ENCODE results near the gene PPP1R11.

Gene PPP1R11

GRCh38 chr6:30062471-30063178 lies 4.4 kb upstream of the PPP1R11 start:
- DNase-seq (ENCODE audit: low spot score) = no peak
- no peak for TF ChIP-seq CTCF (IDR thresholded peaks at IDR 0.05; ENCODE audit: extremely low read depth, missing control alignments)

- no peak for DNase-seq (ENCODE audit: low spot score)
- no peak for TF ChIP-seq CTCF (IDR thresholded peaks at IDR 0.05; ENCODE audit: extremely low read depth, missing control alignments)
Observed at GRCh38 chr6:30063315-30063714, 3.7 kb upstream of the PPP1R11 start.

GRCh38 chr6:30066082-30066481 lies 916 bp upstream of the PPP1R11 start:
- DNase-seq (ENCODE audit: low spot score) = no peak
- TF ChIP-seq CTCF (IDR thresholded peaks at IDR 0.05; ENCODE audit: extremely low read depth, missing control alignments) = no peak

GRCh38 chr6:30067460-30068139 lies 602 bp downstream of the PPP1R11 start:
- DNase-seq (ENCODE audit: low spot score) = peak; percentile 82

GRCh38 chr6:30071081-30071818 lies 4.3 kb downstream of the PPP1R11 start:
- peak; percentile 30 for DNase-seq (ENCODE audit: low spot score)
- TF ChIP-seq CTCF (IDR thresholded peaks at IDR 0.05; ENCODE audit: extremely low read depth, missing control alignments) = no peak

More at GRCh38 chr6:30067460-30068139, 602 bp downstream of the PPP1R11 start:
- TF ChIP-seq CTCF (IDR thresholded peaks at IDR 0.05; ENCODE audit: extremely low read depth, missing control alignments) = no peak

GRCh38 chr6:30071858-30072257 lies 4.9 kb downstream of the PPP1R11 start:
- no peak for TF ChIP-seq CTCF (IDR thresholded peaks at IDR 0.05; ENCODE audit: extremely low read depth, missing control alignments)
- peak; percentile 28 for DNase-seq (ENCODE audit: low spot score)
